ENCODE measurements around the gene SOCS7.

Gene SOCS7, protein sequence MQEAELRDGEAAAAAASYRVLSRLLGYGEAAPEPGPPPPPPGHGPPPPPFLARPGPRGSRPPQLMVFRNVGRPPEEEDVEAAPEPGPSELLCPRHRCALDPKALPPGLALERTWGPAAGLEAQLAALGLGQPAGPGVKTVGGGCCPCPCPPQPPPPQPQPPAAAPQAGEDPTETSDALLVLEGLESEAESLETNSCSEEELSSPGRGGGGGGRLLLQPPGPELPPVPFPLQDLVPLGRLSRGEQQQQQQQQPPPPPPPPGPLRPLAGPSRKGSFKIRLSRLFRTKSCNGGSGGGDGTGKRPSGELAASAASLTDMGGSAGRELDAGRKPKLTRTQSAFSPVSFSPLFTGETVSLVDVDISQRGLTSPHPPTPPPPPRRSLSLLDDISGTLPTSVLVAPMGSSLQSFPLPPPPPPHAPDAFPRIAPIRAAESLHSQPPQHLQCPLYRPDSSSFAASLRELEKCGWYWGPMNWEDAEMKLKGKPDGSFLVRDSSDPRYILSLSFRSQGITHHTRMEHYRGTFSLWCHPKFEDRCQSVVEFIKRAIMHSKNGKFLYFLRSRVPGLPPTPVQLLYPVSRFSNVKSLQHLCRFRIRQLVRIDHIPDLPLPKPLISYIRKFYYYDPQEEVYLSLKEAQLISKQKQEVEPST

DNA sequence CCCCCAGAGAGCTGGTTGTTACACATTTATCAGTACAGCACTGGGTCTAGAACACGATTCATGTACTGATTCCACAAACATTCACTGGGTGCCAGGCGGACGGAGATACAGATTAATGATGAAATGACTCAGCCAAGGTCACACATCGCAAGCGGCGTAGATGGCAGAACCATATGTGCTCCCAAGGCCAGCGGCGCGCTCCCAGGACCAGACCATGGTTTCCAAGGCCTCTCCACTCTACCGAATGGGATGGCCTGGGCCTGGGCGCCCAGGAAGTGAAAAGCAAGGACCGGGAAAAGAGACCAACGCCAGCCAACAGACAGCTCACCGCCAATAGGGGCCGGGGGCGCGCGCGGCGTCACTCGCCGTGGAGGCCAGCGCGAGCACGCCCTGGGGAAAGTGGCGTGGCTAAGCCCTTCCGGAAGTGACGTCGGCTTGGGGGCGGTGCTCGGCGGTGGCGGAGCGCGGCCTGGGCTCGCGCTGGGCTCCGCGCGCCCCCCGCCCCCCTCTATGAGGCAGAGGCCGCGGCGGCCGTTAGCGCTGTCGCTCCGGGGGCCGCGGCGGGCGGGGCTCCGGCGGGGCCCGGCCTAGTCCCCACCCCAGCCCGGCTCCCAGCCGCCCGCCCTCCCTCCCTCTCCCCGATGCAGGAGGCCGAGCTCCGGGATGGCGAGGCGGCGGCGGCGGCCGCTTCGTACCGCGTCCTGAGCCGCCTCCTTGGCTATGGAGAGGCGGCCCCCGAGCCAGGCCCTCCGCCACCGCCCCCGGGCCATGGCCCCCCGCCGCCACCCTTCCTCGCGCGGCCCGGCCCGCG is at the start of gene SOCS7:
Gene SOCS7, plus strand, starts transcription at position 433 of the 811 bp plus-strand sequence. Its CDS starts 209 bp downstream, at position 642.
- DNase-seq = peak; percentile 92

DNA sequence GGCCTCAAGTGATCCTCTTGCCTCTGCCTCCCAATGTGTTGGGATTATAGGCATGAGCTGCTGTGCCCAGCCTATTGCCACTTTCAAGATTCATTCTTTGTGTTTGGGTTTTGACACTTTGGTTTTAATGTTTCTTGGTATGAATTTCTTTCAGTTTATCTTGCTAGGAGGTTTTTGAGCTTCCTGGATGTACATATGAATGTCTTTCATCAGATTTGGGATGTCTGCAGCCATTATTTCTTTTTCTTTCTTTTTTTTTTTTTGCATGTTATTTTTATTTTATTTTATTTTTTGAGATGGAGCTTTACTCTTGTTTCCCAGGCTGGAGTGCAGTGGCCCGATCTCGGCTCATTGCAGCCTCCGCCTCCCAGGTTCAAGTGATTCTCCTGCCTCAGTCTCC is 36.1 kb upstream of the SOCS7 start:
- DNase-seq = peak; percentile 45

DNA sequence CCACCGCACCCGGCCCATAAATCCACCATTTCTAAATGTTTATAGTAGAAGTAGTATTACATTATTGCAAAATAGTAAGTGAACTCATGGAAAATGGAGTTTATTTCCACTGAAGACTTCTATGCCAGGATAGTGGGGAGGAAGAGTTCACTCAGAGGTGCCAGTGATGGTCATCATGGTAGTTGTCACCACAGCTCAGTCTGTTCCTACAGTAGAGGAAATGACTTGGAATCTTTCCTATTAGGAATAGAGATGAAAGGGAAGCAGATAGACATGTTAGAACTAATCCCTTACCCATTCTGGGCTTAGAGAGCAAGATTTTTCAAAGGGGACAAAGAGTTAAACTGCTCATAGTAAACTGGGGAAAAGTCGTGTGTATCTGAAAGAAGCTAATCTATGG is 34.6 kb upstream of the SOCS7 start:
- DNase-seq = no peak

DNA sequence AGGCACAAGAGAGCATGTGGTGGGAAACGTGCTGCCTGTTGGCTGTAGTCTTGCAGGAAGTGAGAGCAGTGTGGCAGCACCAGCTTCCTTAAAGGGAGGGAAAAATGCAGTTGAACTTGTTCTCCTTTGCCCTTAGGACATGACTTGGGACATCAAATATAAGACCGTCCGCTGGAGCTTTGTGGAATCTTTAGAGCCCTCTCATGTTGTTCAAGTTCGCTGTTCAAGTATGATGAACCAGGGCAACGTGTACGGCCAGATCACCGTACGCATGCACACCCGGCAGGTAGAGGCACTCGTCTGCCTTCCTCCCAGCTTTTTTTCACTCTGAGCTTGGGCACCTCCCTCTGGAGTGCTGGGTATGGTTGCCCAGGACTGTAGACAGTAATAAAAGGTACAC is 31.2 kb upstream of the SOCS7 start:
- DNase-seq = no peak

DNA sequence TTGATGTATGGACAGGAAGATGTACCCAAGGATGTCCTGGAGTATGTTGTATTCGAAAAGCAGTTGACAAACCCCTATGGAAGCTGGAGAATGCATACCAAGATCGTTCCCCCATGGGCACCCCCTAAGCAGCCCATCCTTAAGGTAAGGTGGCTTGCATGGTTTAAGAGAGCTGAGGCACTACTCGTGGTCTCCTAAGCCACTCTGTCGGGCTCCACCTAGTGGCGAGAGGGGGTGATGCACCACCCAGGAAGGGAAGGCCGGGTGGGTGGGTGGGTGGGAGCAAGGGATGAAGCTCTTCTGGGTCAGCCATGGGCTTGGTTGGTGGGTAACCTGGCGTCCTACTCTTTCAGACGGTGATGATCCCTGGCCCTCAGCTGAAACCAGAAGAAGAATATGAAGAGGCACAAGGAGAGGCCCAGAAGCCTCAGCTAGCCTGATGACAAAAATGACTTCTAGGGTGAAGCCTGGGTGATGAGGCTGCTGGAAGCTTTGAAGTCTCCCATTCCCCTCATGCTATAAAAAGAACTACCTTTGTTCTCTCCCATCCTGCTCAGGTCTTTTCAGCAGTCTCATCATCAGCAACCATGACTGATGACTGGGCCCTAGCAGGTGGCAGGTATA is 29.4 kb upstream of the SOCS7 start:
- peak; percentile 69 for DNase-seq

DNA sequence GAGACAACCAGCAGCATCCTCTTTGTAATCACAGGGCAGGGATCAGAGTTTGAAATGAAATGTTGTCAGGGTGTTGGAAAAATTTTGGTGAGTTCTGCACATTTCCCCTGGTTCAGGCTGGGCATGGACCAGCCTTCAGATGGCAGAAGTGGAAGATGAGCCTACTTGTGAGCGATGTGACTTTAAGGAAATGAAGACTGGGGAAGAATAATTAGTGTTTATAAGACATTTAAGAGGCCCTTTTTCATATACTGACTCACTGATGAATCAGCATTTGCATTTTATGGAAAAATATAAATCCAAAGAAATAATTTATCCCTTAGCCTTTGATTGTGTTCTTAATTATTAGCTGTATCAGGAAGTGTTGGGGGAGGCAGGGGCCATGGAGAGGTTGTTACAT is 28.7 kb upstream of the SOCS7 start:
- no peak for DNase-seq

DNA sequence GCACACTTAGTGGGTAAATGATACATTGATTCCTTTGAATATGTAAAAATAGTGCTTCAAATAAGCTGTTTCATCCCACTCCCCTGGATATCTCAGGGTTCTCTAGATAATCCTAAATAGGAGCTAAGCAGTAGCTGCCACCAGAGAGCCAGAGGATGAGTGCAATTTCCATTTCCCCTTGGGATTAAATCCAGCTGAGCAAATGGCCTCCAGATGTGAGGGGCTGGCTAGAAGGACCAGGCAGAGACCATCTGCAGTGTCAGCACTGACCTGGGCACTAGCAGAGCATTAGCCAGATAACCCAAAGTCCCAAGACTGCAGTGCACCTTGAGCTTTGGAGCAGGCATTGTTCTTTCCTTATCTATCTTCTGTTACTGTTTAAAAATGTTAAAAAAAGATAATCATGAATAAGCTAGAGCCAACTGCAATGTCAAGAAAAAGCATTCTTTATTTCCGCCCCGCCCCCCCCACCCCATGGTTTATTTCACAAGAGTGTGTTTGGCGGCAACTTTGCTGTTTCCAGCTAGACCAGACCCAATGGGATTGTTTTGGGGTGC is 27.4 kb upstream of the SOCS7 start:
- no peak for DNase-seq

DNA sequence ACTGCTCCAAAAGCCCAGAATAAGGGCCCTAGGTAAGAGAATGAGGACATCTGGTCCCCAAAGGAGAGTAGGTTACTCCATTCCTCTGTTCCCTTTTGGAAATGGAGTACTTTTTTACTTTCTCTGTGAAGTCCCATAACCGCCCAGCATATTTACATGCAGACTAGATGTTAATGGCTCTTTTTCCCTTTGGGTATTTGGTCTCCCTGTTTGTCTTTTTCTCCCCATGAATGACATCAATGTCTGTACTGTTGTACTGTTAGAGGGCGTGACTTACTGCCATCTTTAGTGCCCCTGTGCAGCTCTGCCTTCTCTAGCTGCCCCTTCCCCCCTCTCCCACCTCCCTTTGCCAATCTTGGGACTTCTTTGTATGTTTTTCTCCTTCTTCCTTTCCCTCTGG is 26.9 kb upstream of the SOCS7 start:
- no peak for DNase-seq

DNA sequence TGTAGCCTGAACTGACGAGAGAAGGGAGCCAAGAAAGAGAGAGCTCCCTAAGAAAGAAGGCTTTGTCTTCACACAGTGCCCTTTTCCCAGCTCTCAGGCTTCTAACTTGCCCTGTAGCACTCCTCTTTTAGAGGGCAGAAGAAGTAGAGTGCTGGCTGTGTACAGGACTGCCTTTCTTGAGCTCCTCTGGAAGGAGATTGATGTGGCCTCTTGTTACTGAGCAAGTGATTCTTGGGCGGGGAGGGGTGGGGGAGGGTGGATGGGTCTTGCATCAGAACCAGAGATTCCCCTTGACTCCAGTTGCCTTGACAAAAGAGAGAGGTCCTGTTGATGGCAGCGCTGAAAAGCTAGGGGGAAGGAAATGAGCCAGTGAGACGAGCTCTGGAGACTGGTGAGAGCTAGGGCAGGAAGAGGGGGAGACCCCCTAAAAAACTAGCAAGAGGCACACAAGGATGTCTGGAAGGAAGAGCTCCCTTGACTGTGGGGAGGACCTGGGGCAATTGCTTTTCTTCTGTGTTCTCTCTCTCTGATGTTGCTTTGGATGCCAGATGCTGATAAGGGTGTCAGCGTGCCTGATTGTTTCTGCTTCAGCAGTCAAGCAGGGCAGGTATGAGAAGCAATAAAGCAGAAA is 26.3 kb upstream of the SOCS7 start:
- no peak for DNase-seq

DNA sequence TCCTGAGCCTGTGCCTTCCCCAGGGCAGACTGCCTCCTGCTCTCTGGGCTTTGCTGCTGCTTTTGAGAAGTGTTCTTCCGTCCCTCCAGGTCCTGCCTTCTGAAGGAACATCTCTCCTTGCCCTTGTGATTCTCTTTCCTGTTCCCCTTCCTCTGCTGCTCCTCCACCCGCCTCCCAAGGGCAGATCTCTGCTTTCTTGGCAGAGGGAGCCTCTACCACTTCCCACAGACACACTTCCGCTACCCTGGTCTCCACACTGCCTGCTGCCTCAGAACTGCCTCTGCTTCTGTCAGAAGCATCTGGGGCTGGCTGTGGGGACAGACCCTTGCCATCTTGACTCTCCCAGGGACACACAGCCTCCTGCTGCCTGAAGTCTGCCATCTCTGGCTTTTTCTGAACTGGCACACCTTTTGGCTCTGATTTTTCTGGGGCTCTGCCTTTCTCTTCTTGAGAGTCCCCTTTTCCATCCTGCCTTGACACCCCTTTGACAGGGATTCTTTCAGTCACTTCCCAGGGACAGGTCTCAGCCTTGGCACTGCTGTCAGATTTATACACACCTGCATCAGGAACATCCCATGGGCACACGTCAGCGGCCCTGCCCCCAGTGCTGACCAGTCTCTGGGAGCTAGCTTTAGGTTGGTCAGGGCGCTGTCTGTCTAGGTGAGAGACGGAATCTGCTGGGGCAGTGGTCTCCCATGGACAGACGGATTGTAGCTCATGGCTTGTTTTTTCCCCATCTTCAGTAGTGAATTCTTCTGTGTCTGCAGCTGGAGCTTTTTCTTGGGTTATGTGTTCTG is 24.4 kb upstream of the SOCS7 start:
- no peak for DNase-seq

DNA sequence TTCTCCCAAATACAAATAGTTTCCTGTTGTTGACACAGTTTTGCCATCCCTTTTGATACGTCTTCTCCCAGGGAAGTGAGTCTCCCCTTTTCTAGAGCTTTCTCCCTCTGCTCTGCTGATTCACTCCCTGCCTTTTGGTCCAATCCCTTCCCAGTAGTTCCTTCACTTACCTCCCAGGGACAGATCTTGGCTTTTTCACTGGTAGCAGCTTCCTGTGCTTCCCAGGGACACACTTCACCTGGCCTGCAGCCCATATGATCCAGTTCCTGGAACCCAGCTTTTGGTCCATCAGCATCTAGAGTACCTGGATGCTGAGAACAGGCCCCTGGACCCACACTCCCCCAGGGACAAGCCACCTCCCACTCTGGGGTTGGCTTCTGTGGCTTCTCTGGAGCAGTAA is 23.7 kb upstream of the SOCS7 start:
- DNase-seq = no peak

DNA sequence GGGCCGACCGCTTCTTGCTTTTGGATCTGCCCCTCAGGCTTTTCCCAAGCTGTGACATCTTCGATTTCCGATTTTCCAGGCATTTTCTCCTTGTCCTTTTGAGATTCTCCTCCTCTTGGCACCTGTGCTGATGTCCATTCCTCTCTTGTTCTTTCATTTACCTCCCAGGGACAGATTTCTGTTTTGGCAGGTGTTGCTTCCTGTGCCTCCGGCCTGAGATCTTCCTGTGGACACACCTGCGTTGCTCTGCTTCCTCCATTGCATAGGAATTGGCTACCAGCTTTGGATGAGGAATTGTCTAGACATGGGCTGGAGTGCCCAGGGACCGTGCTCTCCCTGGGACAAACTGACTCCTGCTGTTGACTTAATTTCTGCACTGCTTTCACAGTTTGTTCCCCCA is 23.0 kb upstream of the SOCS7 start:
- no peak for DNase-seq

DNA sequence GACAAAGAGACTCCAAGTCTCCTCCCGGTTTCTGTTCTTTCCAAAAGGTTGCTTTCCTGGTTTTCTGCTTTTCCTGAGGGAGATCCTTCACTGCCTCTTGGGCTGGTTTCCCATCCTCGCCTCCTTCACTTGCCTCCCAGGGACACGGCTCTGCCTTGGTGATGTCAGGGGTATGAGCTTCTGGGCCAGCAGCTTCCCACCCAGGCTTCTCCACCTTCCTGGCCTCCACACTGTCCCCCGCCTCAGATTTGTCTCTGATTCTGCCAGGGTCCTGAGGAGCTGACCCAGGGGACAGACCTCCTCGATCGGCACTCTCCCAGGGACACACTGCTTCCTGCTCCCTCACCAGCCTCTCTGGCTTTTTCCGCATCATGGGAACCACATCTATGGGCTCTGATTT is 22.4 kb upstream of the SOCS7 start:
- DNase-seq = no peak

DNA sequence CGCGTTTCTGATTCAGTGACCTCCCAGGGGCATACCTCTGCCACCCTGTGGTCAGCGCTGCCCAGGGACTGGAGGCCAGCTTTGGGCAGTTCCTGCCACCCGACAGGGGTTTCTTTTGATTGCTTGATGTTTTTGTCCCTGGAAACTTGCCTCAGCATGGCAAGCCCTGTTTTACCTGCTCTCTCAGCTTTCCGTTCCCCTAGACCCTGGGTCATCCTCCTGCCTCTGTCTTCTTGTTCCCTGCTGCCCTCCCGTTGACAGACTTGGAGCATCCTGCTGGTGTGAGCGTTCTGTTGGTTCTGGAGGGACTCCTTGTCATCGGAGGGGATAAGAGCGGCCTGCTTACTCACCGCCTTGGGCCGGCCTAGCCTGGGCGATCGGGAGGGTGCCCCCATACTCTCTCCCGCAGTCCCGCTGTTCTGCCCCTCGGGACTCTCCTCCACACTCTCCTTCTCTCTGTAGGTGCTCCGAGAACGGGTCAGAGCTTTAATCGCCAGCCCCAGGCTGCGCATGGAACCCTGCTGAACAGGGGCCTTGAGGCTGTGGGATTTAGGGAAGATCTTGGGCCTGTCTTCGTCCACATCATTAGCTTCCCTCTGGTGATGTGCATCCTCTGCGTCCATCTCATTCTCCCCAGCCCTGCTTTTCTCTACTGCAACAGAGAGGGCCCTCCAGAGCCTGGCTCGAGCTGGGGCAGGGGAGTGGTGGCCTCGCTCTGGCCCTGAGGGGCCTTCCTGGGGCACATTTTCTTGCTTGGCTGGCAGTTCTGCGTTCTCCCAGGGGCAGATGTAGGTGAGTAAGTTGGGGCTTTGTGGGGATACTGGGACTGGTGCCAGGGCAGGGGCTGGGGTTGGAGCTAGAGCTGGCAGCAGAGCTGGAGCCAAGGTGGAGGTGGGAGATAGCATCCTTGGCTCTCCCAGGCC is 21.6 kb upstream of the SOCS7 start:
- DNase-seq = no peak

DNA sequence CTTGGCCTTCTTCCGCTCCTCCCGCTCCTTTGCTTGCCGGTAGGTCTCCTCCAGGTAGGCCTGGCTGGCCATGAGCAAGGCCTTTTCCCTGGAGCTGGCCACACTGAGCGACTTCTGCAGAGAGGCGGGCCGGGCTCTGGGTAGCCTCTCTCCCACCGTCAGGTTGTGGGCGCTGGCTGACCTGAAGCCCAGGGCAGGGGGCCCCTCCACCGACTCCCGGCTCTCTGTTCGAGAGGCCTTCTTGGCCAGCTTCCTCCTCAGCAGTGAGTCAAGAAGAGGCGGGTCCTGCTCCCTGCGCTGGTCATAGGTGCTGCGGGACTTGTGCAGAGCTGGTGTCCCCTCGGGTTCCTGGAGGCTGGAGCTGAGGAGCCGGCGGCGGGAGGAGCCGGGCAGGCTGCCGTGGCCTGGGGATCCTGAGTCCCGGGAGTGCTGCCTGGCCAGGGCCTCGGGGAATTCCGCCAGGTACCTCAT is 20.7 kb upstream of the SOCS7 start:
- no peak for DNase-seq

DNA sequence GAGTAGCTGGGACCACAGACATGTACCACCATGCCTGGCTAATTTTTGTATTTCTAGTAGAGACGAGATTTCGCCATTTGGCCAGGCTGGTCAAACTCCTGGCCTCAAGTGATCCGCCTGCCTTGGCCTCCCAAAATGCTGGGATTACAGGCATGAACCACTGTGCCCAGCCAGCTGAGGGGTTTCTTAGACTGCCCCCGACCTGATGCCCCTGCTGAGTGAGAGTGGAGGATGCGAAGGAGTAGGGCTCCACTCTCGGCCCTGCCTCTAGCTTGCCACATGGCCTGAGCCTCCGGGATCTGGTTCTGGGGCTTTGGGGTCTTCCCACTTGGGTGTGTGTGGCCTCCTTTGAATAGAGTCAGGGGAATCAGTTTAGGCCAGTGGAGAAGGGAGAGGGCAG is 18.9 kb upstream of the SOCS7 start:
- no peak for DNase-seq

DNA sequence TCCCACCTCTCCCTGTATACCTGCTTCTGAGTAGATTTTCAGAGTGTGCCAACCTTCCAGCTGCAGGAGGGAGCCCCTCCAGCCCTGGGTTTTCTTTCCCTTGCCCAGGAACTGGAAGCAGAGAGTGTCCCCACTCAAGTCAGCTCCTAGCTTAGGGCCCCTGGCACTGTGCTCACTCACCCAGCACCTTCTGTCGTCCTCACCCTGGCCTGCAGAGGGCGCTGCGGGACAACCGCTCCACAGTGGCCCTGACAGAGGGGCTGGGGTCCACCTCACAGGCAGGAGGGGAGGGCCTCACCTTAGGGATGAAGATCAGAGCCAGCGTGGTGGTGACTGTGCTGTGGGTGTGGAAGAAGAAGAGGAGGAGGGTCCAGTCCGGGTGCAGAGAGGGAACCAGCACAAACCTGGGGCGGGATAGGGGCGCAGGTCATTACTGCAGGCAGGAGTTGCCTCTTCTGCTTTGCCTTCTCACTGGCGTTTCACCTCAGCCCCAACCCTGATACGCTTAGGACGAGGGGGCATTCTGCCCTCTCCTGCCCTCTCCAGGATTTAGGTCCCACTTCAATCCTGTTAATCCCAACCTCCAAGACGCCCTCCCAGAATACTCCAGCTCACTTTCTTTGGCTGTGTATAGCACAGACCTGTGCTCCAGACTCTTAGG is 17.9 kb upstream of the SOCS7 start:
- DNase-seq = peak; percentile 58

DNA sequence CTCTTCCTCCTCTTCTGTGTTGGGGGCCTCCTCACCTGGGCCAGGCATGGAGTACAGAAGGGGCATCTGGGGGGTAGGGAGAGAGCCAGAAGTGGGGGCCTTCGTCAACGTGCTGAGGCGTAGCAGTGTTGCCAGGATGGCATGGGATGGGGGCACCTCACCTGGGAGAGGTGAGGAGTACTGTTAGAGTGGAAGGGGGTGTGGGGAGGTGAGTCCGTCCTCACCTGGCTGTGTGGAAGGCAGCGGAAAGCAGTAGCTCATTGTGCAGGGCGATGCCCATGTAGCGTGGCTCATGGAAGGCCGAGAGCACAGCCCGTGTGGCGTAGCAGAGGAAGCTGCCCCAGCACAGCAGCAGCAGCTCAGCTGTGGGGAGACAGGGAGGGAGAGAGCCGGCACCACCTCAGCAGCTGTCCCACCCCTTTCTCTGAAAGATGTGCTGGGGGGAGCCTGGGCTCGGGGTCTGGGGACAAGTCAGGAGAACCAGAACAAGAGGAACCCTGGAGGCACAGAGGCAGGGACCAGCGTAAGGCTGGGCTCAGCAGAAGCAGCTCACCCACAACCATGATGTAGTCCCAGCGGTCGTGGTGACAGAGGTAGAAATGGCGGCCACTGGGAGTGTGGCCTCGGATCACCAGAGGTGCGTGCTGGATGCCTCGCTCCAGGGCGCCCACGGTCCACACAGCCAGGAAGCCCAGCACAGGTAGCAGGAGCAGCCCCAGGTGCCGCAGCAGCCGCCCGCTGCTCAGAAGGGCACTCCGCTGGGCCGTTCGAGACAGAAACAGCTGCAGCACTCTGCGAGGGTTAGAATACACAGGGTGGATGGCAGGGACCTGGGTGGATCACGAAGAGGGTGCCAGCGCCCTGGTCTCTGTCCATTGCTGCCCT is 16.9 kb upstream of the SOCS7 start:
- no peak for DNase-seq

DNA sequence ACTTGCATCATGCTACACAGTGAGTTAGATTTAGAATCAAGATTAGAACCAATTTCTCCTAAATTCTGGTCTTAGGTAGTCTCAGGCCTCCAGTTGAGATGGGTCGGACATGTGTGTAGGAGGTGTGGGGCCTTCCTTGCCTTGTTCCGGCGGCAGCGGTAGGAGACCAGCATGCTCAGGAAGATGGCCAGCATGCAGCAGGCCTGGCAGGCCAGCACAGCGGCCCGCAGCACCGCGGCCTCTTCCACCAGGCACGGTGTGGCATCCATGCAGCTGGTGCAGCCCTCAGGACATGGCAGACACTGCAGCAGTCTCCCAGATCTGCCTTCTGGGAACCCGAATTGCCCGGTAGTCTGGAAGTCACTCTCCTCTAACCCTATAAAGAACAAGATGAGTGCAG is 14.8 kb upstream of the SOCS7 start:
- no peak for DNase-seq

Measured in activated CD4-positive, alpha-beta T cell treated with anti-CD3 and anti-CD28 coated beads, Interleukin-2, amount 50 U/mL, for 16 hours (primary cell).